ENCODE results near the gene STK40.

STK40 gene

GRCh38 chr1:36321119-36321951 is 64.4 kb downstream of the STK40 start:
- Histone ChIP-seq H3K4me3 (ENCODE audit: insufficient read depth, low read depth, low read length, poor library complexity, severe bottlenecking) (peak overlapping the region; percentile 46), H3K27me3 (replicated peaks; ENCODE audit: control insufficient read depth, insufficient read depth, low read length, poor library complexity, severe bottlenecking) (no peaks in the 10 kb centered on the region), H3K27ac (ENCODE audit: insufficient read depth, low read length, poor library complexity, severe bottlenecking) (no peak overlapping the region), H3K4me1 (ENCODE audit: control insufficient read depth, insufficient read depth, low read length, poor library complexity, severe bottlenecking) (peaks cover 29% of the 10 kb centered on the region), H3K9me3 (ENCODE audit: control insufficient read depth, low read length) (no peaks in the 10 kb centered on the region), H3K36me3 (ENCODE audit: control insufficient read depth, insufficient read depth, low read length) (no peaks in the 10 kb centered on the region)
- DNase-seq = no peak

- Histone ChIP-seq H3K9me3 (ENCODE audit: control insufficient read depth, low read length) (no peaks in the 10 kb centered on the region), H3K27ac (ENCODE audit: insufficient read depth, low read length, poor library complexity, severe bottlenecking) (no peak overlapping the region), H3K4me3 (ENCODE audit: insufficient read depth, low read depth, low read length, poor library complexity, severe bottlenecking) (peak overlapping the region; percentile 46), H3K4me1 (ENCODE audit: control insufficient read depth, insufficient read depth, low read length, poor library complexity, severe bottlenecking) (peaks cover 29% of the 10 kb centered on the region), H3K27me3 (replicated peaks; ENCODE audit: control insufficient read depth, insufficient read depth, low read length, poor library complexity, severe bottlenecking) (no peaks in the 10 kb centered on the region), H3K36me3 (ENCODE audit: control insufficient read depth, insufficient read depth, low read length) (no peaks in the 10 kb centered on the region)
- DNase-seq = no peak
Observed at GRCh38 chr1:36320767-36321118, 65.0 kb downstream of the STK40 start.

GRCh38 chr1:36320291-36320761 is 65.4 kb downstream of the STK40 start:
- Histone ChIP-seq H3K4me1 (ENCODE audit: control insufficient read depth, insufficient read depth, low read length, poor library complexity, severe bottlenecking) (peaks cover 29% of the 10 kb centered on the region), H3K9me3 (ENCODE audit: control insufficient read depth, low read length) (no peaks in the 10 kb centered on the region), H3K36me3 (ENCODE audit: control insufficient read depth, insufficient read depth, low read length) (no peaks in the 10 kb centered on the region), H3K27me3 (replicated peaks; ENCODE audit: control insufficient read depth, insufficient read depth, low read length, poor library complexity, severe bottlenecking) (no peaks in the 10 kb centered on the region), H3K27ac (ENCODE audit: insufficient read depth, low read length, poor library complexity, severe bottlenecking) (no peak overlapping the region), H3K4me3 (ENCODE audit: insufficient read depth, low read depth, low read length, poor library complexity, severe bottlenecking) (peak overlapping the region; percentile 46)
- DNase-seq = no peak

DNA sequence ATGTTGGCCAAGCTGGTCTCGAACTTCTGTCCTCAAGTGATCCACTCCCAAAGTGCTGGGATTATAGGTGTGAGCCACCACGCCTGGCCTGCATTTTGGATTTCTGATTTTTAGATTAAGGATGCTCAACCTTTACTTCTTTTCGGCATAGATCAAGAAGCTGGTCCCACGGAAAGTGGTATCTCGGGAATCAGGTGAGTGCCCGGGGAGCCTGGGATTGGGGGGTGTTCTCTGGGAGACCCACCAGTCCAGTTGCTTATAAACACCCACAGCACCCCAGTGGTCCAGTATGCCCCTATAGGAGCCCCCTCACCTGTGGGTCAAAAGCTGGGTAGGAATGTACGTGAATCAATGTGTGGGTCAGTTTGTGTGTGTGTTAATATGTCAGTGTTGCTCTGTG is 76.3 kb downstream of the STK40 start:
- Histone ChIP-seq H3K4me1 (ENCODE audit: control insufficient read depth, insufficient read depth, low read length, poor library complexity, severe bottlenecking) (peaks cover 4% of the 10 kb centered on the region), H3K4me3 (ENCODE audit: insufficient read depth, low read depth, low read length, poor library complexity, severe bottlenecking) (no peak overlapping the region), H3K27me3 (replicated peaks; ENCODE audit: control insufficient read depth, insufficient read depth, low read length, poor library complexity, severe bottlenecking) (no peaks in the 10 kb centered on the region), H3K9me3 (ENCODE audit: control insufficient read depth, low read length) (no peaks in the 10 kb centered on the region), H3K27ac (ENCODE audit: insufficient read depth, low read length, poor library complexity, severe bottlenecking) (no peak overlapping the region), H3K36me3 (ENCODE audit: control insufficient read depth, insufficient read depth, low read length) (no peaks in the 10 kb centered on the region)
- no peak for DNase-seq

- Histone ChIP-seq H3K27me3 (replicated peaks; ENCODE audit: control insufficient read depth, insufficient read depth, low read length, poor library complexity, severe bottlenecking) (no peaks in the 10 kb centered on the region), H3K4me3 (ENCODE audit: insufficient read depth, low read depth, low read length, poor library complexity, severe bottlenecking) (peak overlapping the region; percentile 65), H3K27ac (ENCODE audit: insufficient read depth, low read length, poor library complexity, severe bottlenecking) (no peak overlapping the region), H3K9me3 (ENCODE audit: control insufficient read depth, low read length) (no peaks in the 10 kb centered on the region), H3K36me3 (ENCODE audit: control insufficient read depth, insufficient read depth, low read length) (peaks cover 12% of the 10 kb centered on the region), H3K4me1 (ENCODE audit: control insufficient read depth, insufficient read depth, low read length, poor library complexity, severe bottlenecking) (peaks cover 4% of the 10 kb centered on the region)
- DNase-seq = no peak
Observed at GRCh38 chr1:36307601-36308330, 78.0 kb downstream of the STK40 start.

DNA sequence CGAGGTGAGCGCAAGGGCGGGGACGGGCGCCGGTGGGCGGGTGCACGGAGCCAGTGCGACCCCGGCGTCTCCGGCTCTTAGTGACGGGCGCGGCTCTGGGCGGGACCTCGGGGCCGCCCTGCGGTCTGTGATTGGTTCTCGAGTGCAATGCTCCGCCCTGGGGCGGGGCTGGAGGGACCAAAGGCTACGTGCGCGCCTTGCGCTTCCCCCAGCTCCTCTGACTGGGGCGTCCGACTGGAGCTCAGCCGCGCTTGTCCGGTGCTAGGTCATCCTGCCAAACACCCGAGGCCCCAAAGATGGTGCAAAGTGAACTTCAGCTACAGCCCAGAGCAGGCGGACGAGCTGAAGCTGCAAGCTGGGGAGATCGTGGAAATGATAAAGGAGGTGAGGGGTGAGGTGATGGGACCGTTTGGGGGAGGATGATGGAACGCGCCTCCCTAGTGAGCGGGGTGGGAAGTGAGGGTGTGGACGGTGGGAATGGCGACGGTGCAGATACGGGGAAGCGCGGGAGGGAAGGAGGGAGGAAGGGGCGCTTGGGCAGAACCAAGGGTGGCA is 78.7 kb downstream of the STK40 start:
- Histone ChIP-seq H3K27me3 (replicated peaks; ENCODE audit: control insufficient read depth, insufficient read depth, low read length, poor library complexity, severe bottlenecking) (no peaks in the 10 kb centered on the region), H3K36me3 (ENCODE audit: control insufficient read depth, insufficient read depth, low read length) (peaks cover 20% of the 10 kb centered on the region), H3K9me3 (ENCODE audit: control insufficient read depth, low read length) (no peaks in the 10 kb centered on the region), H3K4me3 (ENCODE audit: insufficient read depth, low read depth, low read length, poor library complexity, severe bottlenecking) (peak overlapping the region; percentile 65), H3K4me1 (ENCODE audit: control insufficient read depth, insufficient read depth, low read length, poor library complexity, severe bottlenecking) (peaks cover 4% of the 10 kb centered on the region), H3K27ac (ENCODE audit: insufficient read depth, low read length, poor library complexity, severe bottlenecking) (peak overlapping the region; percentile 74)
- peak; percentile 86 to 90 (median 87) for DNase-seq

- peak in 2 of 3 donors; percentile 37 to 43 for DNase-seq
- Histone ChIP-seq H3K36me3 (ENCODE audit: control insufficient read depth, insufficient read depth, low read length) (peaks cover 26% of the 10 kb centered on the region), H3K4me3 (ENCODE audit: insufficient read depth, low read depth, low read length, poor library complexity, severe bottlenecking) (peak within 1 kb of the TSS; percentile 65)
Observed at GRCh38 chr1:36306210-36306901, 79.4 kb downstream of the STK40 start, which contains the start of gene SH3D21. Gene SH3D21 (plus strand): TSS chr1:36306368. CDS start chr1:36306421, 53 bp downstream.

GRCh38 chr1:36305915-36306209 is 79.9 kb downstream of the STK40 start:
- H3K9me3 ChIP-seq (ENCODE audit: control insufficient read depth, low read length) = no peaks in the 10 kb centered on the region
- no peak for DNase-seq
- H3K4me1 ChIP-seq (ENCODE audit: control insufficient read depth, insufficient read depth, low read length, poor library complexity, severe bottlenecking) = peaks cover 4% of the 10 kb centered on the region
- H3K4me3 ChIP-seq (ENCODE audit: insufficient read depth, low read depth, low read length, poor library complexity, severe bottlenecking) = peak overlapping the region; percentile 65
- no peaks in the 10 kb centered on the region for H3K27me3 ChIP-seq (replicated peaks; ENCODE audit: control insufficient read depth, insufficient read depth, low read length, poor library complexity, severe bottlenecking)
- peaks cover 31% of the 10 kb centered on the region for H3K36me3 ChIP-seq (ENCODE audit: control insufficient read depth, insufficient read depth, low read length)
- peak overlapping the region; percentile 74 for H3K27ac ChIP-seq (ENCODE audit: insufficient read depth, low read length, poor library complexity, severe bottlenecking)

More at GRCh38 chr1:36306210-36306901, 79.4 kb downstream of the STK40 start, which contains the start of gene SH3D21:
- H3K27me3 ChIP-seq (replicated peaks; ENCODE audit: control insufficient read depth, insufficient read depth, low read length, poor library complexity, severe bottlenecking) = no peaks in the 10 kb centered on the region
- H3K4me1 ChIP-seq (ENCODE audit: control insufficient read depth, insufficient read depth, low read length, poor library complexity, severe bottlenecking) = peaks cover 4% of the 10 kb centered on the region
- no peaks in the 10 kb centered on the region for H3K9me3 ChIP-seq (ENCODE audit: control insufficient read depth, low read length)
- peak within 1 kb of the TSS; percentile 74 for H3K27ac ChIP-seq (ENCODE audit: insufficient read depth, low read length, poor library complexity, severe bottlenecking)

GRCh38 chr1:36304970-36305914 is 80.5 kb downstream of the STK40 start:
- no peaks in the 10 kb centered on the region for H3K27me3 ChIP-seq (replicated peaks; ENCODE audit: control insufficient read depth, insufficient read depth, low read length, poor library complexity, severe bottlenecking)
- H3K27ac ChIP-seq (ENCODE audit: insufficient read depth, low read length, poor library complexity, severe bottlenecking) = no peak overlapping the region
- H3K36me3 ChIP-seq (ENCODE audit: control insufficient read depth, insufficient read depth, low read length) = peaks cover 37% of the 10 kb centered on the region
- DNase-seq = no peak
- H3K9me3 ChIP-seq (ENCODE audit: control insufficient read depth, low read length) = no peaks in the 10 kb centered on the region
- H3K4me3 ChIP-seq (ENCODE audit: insufficient read depth, low read depth, low read length, poor library complexity, severe bottlenecking) = no peak overlapping the region
- peaks cover 4% of the 10 kb centered on the region for H3K4me1 ChIP-seq (ENCODE audit: control insufficient read depth, insufficient read depth, low read length, poor library complexity, severe bottlenecking)

Data from effector memory CD4-positive, alpha-beta T cell (primary cell).